Fibroblast of skin of abdomen (primary cell): ENCODE measurements around the gene EDC4.
"Not testable (repeated sequence)": the region's sequence is repeated elsewhere in the genome, so short reads cannot be mapped to it uniquely, and the experiment has no call there.

Experiments used
- DNase-seq: peaks from one replicate; pipeline ENCODE4 v3.0.0-alpha.2; 2013

Gene EDC4

DNA sequence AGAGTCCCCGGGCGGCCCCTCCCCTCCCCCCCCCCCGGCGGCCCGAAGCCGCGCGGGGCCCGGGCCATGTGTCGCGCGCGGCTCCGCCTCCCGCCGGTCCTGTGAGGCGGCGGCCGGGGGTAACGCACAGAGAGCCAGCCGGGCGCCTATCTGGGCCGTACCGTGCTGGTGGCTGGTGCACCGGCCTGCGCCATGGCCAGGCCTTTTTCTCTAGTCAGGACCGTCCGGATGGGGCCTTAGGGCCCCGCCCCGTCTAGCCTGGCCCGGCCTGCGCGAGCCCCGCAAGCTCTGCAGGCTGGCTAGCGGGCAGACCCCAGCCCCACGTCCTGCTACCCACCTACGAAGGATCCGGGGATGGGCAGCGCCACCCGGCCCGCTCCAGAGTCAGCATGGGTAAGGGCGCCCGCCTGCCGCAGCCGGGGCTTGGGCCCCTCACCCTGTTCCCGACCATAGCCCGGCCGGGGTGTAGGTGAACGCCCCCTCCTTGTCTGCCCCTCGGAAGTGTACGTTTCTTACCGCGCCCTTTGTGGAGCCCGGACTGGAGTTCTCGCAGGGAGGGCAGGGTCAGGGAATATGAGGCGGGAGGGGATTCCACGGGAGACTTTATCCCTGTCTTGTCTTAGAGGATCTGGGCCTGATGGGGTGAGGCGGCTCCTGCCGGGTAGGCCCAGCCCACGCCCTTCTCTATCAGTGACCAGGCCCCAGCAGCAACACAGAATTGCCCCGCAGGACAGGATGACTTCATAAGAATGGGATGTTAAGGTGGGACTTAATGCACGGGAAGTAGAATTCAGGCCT, 25.6 kb upstream of the EDC4 start, which contains the start of gene CENPT:
TSS of gene CENPT (minus strand) at position 630 of the 798 bp plus-strand sequence. CDS start 13,834 bp downstream, outside the sequence.
- DNase-seq, result peak; percentile 51

DNA sequence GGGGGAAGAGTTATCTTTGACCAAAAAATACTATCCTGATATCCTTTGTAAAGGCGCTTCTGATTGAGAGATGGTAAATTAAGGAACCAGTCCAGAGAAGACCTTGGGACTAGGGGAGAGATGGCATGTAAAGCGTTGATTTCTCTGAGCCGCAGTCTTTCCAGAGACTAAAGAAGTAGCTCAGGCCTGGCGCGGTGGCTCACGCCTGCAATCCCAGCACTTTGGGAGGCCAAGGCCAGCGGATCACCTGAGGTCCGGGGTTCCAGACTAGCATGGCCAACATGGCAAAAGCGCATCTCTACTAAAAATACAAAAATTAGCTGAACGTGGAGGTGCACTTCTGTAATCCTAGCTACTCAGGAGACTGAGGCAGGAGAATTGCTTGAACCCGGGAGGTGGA, 24.7 kb upstream of the EDC4 start:
- DNase-seq, result no peak

DNA sequence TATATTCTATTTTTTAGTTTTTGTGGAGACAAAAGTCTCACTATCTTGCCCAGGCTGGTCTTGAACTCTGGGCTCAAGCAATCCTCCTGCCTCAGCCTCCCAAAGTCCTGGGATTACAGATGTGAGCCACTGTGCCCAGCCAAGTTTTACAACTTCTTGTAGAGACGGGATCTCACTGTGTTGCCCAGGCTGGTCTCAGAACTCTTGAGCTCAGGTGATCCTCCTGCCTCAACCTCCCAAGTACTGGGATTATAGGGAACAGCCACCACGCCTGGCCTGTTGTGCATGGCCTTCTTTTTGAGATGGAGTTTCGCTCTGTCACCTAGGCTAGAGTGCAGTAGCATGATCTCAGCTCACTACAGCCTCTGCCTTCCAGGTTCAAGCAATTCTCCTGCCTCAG, 19.2 kb upstream of the EDC4 start:
- no peak for DNase-seq

DNA sequence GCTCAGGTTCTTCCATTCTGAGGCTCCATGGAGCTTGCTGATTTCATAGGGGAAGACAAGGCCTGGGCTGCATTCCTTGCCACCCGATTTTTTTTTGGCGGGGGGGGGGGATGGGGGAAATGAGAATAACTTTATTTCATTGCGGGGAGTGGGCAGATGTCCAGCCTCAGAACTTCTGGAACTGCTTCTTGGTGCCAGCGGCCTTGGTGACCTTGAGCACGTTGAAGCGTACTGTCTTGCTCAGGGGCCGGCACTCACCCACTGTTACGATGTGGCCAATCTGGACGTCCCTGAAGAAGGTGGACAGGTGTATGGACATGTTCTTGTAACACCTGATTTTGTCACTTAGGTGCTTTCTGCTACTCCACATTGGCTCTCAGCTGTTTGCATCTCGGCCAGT, 17.1 kb upstream of the EDC4 start:
- no peak for DNase-seq

DNA sequence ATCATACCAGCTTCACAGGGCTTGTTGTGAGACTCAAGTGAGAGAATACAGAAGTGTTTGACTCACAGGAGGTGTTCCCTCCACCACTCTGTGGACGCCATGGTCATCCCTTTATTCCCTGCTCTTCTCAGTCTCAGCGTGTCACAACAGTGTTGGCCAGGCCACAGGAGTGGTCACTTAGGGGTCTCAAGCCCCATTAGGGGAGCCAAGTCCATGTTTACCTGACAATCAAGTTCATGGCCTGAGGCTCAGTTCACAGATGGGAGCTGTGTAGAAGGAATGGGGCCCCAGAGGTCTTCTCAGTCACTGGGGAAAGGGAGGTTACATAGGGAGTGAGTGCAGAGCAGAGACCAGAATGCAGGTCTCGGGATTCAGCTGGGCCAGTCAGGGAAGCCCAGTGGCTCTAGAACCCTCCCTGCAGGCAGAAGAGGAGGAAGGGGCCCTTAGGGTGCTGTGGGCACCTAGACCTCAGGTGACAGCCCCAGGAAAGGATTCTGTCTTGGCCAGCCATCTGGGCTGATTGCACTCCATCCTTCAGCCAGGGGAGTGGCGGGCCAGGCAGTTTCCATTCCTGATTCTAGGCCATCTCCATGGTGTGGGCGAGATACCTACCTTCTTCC, 15.8 kb upstream of the EDC4 start:
- DNase-seq, result no peak

DNA sequence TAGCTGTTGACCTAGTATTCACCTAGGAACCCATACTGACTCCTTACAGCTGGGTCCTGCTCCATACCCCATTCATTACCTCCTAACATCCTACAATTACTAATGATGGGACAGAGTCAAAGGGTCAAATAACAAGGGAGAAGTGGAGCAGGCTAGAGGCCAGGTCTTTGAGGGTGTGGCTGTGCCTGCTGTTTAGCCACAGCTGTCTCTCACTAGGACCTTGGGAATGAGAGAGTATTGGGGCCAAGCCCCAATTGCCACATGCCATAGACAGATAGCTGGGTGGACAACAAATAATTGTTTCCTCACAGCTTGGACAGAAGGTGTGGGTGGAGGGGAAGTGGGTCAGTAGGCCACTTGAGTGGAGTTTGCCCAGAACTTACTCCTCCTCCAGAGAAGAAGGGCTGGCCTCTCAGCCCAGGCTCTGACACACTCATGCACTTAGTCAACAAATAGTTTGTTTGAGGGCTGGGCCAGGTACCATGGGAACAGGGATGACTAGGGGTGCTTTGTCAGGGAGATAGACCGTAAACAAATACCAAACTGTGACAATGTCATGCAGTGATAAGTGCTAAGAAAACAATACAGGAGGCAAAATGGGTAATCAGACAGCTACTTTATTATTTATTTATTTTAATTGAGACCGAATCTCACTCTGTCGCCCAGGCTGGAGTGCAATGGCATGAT, 15.2 kb upstream of the EDC4 start:
- DNase-seq, result peak; percentile 62

DNA sequence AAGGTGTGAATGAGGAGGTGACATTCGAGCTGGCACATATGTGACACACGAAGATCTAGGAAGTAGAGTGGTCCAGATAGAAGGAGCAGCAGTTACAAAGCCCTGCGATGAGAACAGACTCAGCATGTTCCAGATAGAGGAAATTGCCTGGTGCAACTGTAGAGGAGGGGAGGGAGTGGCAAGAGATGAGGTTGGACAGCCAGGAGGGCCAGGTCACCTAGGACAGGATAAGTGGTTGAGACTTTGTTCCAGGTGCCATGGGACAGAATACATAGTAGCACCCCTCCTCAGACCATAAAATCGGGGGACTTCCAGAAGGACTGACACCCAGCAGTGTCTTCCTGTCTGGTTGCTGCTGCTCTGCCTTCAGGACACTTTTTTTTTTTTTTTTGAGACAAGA, 14.4 kb upstream of the EDC4 start:
- DNase-seq, result no peak

DNA sequence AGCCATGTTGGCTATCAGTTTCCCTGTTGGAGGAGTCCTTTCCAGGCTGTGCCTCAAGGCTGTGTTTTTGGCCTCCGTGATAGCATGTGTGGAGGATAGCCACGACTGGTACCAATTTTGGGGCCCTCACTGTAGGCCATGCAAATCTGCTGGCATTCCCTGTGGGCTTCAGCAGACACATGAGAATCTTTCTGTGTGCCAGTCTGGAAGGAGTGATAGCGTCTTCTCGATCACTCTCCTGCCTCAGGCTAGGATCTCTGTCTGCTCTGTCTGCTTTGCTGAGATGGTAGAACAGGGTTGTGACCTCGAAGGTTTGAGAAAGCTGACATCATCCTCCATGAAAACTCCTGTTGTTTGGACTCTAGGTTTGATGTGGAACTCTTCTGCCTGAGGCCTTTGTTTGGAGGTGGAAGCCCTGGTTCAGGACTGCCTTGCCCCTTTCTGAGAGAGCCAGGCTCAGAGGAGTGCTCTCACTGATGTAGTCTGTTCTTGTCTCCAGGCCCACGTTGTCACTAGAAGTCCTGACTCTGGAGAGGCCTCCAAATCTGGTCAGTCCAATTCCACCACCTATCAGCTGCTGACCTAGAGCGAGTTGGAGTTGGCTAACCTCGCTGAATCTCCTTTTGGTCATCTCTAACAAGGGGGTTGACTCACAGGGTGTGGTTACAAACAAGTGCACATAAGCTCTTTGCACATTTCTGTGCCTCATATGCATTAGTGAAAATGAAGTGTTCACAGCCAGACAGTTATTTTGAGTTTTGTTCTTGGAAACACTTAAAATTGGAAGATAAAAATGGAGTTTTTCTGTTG, 12.1 kb upstream of the EDC4 start:
- DNase-seq, result no peak

DNA sequence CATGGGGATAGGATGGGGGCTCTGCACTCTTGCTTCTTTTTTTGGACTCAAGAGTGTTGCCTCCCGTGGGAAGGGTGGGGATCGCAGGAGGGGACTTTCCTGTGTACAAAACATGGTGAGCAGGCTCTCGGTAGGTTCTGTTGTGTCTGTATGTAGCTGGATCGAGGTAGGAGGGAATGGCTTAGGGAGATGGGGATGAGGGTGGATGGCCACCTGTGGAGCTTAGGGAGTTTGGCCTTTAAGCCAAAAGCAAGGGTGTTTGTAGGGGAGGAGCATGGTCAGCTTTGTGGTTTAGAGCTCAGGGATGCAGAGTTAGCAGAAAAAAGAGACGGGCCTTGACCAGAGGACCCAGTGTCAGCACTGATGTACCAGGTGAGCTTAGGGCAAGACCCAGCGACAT, 11.0 kb upstream of the EDC4 start:
- no peak for DNase-seq

DNA sequence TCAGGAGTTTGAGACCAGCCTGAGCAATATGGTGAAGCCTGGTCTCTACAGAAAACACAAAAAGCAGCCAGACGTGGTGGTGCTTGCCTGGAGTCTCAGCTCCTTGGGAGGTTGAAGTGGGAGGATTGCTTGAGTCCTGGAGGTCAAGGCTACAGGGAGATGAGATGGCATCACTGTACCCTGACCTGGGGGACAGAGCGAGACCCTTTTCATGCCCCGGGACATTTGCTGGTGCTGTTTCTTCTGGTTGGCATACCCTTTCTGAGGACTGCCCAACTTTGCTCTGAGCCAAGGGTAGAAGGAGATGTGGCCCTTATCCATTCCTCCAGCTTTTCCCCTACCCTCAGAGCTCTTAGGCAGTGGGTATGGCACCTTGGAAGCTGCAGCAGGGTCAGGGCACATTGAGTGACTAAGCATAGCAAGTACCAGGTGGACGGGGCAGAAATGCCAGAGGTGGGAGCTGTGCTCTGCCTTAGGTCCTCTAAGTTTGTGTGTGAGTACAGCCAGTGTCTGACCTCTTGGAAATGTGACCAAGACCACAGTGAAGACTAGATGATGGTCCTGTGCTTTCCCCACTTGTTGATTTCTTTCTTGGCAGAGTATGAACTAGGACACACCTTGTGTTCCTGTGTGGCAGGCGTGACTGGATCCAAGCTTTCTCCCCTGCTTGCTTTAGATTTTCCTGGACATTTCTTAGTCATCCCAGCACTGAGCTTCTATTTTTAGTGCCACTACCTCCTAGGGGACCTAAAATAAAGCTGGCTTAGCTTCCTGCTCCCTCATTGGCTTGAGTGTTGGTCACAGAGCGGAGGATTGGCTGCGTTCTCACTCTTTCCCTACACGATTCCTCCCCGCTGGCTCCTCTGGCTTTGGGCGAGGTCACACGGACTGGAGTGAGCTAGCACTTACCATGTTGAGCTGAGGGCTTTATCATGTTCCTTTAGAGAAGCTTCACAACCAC, 9.9 kb upstream of the EDC4 start:
- DNase-seq, result peak; percentile 13

DNA sequence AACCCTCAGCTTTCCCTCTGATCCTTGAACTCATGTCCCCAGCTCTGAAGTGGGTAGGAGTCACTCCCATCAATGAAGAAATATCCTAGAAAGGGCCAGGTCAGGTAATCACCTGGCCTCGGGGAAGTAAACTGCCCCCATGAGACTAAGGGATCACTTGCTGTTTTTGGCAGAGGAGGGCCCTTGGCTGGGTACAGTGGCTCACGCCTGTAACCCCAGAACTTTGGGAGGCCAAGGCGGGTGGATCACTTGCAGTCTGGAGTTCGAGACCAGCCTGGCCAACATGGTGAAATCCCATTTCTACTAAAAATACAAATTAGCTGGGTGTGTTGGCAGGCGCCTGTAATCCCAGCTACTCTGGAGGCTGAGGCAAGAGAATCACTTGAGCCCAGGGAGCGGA, 8.8 kb upstream of the EDC4 start:
- not testable (repeated sequence) for DNase-seq

DNA sequence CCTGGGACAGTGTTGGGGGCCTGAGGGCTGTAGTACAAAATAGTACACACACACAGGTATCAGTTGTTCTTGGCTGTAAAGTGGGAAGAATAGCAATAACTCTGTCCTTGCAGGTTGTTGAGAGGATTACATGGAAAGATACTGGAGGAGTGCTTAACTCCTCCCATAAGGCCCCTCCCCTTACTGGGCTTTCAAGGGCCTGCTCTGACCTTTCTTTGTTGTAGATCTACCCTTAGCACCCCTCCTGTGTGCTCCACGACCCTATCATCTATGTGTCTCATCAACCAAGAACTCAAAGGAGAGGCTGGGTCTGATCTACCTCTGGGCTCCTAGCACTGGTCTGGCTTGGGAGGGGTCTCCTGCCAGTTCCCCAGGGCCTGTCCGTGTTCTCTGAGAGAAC, 8.3 kb upstream of the EDC4 start:
- DNase-seq, result no peak

DNA sequence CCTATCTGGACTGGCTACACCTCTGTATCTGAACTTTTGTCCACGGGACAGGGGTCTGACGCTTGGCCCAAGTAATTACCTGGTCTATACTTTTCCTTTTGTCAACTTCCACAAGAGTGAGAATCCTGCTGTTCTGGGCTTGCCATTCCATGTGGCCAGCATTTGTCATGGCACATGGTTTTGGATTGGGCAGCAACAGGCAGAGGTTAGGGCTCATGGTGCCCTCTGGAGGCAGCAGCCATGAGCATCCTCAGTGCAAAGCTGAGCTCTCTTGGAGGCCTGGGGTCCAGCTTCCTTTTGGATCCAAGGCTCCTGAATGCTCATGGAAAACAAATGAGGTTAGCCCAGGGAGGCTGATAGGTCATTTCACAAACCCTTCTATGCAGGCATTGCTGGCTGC, 7.5 kb upstream of the EDC4 start:
- peak; percentile 23 for DNase-seq

DNA sequence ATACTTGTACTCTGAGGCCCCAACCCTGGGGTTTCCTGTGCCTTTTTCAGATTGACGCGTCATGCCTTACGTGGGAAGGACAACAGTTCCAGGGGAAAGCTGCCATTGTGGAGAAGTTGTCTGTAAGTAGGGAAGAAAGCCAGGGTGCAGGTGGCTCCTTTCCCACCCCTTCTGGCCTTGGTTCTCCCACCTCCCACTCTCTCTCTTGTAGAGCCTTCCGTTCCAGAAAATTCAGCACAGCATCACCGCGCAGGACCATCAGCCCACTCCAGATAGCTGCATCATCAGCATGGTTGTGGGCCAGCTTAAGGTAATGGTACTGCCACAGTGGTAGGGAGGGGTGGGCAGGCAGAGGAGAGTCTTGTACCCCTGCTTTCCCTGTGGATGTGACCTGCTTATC, 4.6 kb upstream of the EDC4 start:
- DNase-seq, result no peak

DNA sequence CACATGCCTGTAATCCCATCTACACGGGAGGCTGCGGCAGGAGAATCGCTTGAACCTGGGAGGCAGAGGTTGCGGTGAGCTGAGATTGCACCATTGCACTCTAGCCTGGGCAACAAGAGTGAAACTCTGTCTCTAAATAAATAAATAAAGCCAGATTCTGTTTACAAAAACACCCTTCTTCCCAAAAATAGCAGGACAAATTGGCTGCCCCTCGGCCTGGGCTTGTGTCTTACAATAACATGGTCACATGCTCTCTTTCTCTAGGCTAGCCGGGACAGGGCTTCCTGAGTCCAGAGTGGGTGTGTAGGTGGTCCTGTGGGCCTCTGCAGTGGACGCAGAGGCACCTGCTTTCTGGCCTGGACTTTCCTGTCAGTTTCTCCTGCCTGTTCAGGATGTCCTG, 3.2 kb upstream of the EDC4 start:
- no peak for DNase-seq

DNA sequence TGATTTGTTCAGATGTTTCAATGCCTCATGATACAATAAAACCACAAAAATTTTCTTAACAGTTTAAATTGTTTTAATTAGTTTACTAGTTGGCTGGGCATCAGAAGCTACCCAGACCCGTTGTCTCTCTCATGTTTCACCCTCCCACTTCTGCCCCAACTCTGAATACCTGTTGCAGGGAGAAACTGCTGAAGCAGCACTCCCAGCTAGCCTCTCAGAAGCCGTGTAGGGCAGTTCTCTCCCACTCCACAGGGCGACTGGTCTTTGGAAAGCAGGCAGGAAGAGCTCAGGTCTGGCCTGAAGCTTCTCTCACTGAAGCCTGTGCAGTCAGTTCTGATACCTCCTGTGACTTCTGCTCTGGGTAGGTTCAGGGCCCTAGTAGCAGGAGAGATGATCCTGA, 1.6 kb upstream of the EDC4 start:
- no peak for DNase-seq

DNA sequence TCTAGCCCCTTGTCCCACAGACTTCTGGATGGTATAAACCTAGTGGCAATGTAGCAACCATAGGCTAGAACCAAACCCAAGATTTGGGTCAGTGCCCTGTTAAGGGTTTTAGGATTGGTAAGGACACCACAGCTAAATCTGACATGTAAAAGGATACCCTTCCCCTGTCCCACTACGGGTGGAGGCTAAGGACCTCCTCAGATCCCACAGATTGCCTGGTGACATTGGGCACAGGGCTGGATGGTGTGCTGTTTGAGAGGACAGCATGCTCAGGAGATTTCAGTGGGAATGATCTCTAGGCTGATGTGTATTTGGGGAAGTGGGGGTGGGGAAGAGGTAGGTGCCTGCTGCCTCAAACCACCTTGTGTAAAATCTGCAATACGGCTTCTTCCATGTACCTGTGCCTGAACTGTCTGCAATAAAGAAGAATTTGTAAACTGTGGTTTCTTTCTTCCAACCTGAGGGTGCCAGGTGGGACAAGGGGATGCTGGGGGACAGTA, 671 bp upstream of the EDC4 start:
- no peak for DNase-seq

DNA sequence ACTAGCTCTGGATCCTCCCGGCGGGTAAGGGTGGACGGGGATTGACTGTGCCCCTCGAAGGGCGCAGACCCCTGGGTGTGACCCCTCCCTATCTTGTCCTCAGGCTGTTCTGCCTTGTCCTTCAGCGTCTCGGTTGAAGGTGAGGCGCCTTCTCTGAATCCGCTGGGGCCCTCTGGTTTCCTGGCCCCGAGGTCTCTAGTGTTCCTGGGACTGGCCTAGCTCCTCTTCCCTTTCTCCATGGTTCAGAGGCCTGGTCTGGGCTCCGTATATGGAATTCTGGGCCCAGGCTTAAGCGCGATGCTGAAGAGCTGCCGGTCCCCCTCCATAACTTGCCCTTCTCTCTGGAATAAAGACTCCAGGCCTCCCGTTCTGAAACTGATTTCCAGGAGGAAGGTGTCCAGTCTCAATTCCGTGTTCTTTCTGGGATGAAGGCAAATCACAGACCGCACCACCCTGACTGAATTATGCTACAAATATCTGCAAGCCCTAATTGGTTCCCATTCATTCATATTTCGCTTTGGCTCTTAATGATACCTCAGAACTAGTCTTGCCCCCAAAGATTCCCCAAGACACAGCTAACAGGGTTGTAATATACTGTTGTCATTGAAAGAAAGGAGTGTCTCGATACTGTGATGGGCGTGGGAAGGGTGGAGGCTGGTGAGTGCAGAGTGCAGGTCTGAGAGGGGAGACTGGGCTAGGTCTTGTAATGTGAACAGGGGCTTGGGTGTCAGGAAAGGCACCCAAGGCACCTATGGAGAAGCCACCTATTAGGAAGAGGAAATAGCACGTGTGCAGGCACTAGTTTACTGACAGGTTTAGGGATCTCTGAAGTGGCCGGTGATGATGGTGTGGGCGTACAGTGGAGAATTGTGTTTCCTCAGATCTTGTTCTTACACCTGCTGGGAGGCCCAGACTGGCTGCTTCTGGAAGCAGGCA, 851 bp downstream of the EDC4 start:
- DNase-seq, result no peak

DNA sequence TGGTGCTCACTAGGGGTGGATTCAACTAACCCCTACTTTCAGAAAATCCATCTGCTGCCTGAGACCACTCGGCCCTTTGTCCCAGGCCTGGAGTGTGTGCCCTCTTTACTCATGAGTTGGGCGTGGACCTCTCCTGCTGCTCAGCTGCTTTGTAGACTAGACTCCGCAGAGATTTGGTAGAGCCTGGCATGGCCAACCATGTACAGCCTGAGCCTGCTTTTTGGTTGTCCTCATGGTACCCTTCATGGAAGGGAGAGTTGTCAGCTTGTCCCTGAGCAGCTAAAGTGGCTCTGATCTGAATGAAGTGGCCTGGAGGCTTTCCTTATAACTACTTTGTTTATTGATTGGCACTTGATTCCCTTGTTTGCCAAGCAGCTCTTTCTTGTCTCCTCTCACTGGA, 1.5 kb downstream of the EDC4 start:
- DNase-seq, result no peak

DNA sequence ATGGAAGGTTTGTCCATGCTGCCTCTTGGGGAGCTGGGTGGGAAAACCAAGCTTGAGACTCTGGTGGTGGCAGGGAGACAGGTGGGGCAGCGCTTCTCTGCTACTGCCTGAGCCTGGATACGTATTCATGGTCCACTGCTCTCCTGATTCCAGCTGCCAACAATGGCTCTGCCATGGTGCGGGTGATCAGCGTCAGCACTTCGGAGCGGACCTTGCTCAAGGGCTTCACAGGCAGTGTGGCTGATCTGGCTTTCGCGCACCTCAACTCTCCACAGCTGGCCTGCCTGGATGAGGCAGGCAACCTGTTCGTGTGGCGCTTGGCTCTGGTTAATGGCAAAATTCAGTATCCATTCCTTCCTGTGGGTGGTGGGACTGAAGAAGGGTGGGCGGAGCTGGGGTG, 4.2 kb downstream of the EDC4 start:
- no peak for DNase-seq
